Vagina (tissue), 2 donors: ENCODE data around the gene COL23A1. TPM values are rescaled to one million over a fixed set of nuclear protein-coding genes. Genes with fewer than 3 reads are reported as not detected.
"Not testable (repeated sequence)": the region's sequence is repeated elsewhere in the genome, so short reads cannot be mapped to it uniquely, and the experiment has no call there.

Experiments
- DNase-seq, 2 donors: peaks; one replicate each; pipeline ENCODE4 v3.0.0-alpha.2; 2017; ENCODE audit errors: extremely low spot score in 2 of 2
- H3K27ac ChIP-seq: fragments of 200-600 bp; sonication (generic); one replicate; pipeline ENCODE4 v1.5.1; 2019
- H3K27me3 ChIP-seq: fragments of 200-600 bp; sonication (generic); one replicate; pipeline ENCODE4 v1.5.1; 2019
- H3K36me3 ChIP-seq, 2 donors: fragments of 200-600 bp; sonication (generic); one replicate each; pipeline ENCODE4 v1.5.1; 2017 to 2019
- H3K4me1 ChIP-seq: fragments of 200-600 bp; sonication (generic); one replicate; pipeline ENCODE4 v1.5.1; 2019
- H3K4me3 ChIP-seq, 2 donors: fragments of 200-600 bp; sonication (generic); 1 replicate in 1 of 2; 2 replicates in 1 of 2; pipeline ENCODE4 v1.5.1; 2016 to 2019
- H3K9me3 ChIP-seq: fragments of 200-600 bp; sonication (generic); one replicate; pipeline ENCODE4 v1.5.1; 2019
- POLR2A ChIP-seq, 2 donors: fragments of 450-650 bp; IDR thresholded peaks; one replicate each; pipeline ENCODE4 v1.6.1; 2017; ENCODE audit warnings: antibody characterized with exemption in 2 of 2, mild to moderate bottlenecking in 2 of 2, moderate library complexity in 2 of 2
- POLR2AphosphoS5 ChIP-seq, 2 donors: sonication (generic); formaldehyde crosslinking; IDR thresholded peaks; one replicate each; pipeline ENCODE4 v1.9.0; 2017; ENCODE audit warnings: antibody characterized with exemption in 2 of 2, mild to moderate bottlenecking in 2 of 2, low read depth in 1 of 2; ENCODE audit not compliant: insufficient read depth in 1 of 2
- intact Hi-C: fragments of 100-400 bp; cut with DNase I; formaldehyde crosslinking; loops from one replicate; pipeline ENCODE4 v1.15.1; 2023
- total RNA-seq: library from RNA; depleted of rRNA; stranded (reverse); fragments of >200 nt; gene quantifications from one replicate; pipeline ENCODE4 v1.2.3, GENCODE V29; 2016
- TF ChIP-seq, protein P1 (sequence below), 3 experiments: fragments of 450-650 bp in 2 of 3; fragments of 200-600 bp in 1 of 3; sonication (generic) in 1 of 3; IDR thresholded peaks; one replicate each; pipeline ENCODE4 v1.5.1; 2017 to 2019; ENCODE audit warnings: antibody characterized with exemption in 3 of 3, mild to moderate bottlenecking in 2 of 3, moderate library complexity in 2 of 3

Gene COL23A1
- total RNA-seq, 1 donor from 2014 or later = 3.7 TPM

- H3K4me3 ChIP-seq = no peak overlapping the region
- H3K36me3 ChIP-seq = no peaks in the 10 kb centered on the region
- peaks cover 15% of the 10 kb centered on the region for H3K4me1 ChIP-seq
- H3K27ac ChIP-seq = no peak overlapping the region
- no peak for DNase-seq
- H3K27me3 ChIP-seq = no peaks in the 10 kb centered on the region
- no peaks in the 10 kb centered on the region for H3K9me3 ChIP-seq
- intact Hi-C loops = no loop called here
- TF ChIP-seq POLR2AphosphoS5 (IDR thresholded peaks at IDR 0.05; ENCODE audit: insufficient read depth in 1 of 2, low read depth in 1 of 2) = no peak
- TF ChIP-seq, protein P1, sequence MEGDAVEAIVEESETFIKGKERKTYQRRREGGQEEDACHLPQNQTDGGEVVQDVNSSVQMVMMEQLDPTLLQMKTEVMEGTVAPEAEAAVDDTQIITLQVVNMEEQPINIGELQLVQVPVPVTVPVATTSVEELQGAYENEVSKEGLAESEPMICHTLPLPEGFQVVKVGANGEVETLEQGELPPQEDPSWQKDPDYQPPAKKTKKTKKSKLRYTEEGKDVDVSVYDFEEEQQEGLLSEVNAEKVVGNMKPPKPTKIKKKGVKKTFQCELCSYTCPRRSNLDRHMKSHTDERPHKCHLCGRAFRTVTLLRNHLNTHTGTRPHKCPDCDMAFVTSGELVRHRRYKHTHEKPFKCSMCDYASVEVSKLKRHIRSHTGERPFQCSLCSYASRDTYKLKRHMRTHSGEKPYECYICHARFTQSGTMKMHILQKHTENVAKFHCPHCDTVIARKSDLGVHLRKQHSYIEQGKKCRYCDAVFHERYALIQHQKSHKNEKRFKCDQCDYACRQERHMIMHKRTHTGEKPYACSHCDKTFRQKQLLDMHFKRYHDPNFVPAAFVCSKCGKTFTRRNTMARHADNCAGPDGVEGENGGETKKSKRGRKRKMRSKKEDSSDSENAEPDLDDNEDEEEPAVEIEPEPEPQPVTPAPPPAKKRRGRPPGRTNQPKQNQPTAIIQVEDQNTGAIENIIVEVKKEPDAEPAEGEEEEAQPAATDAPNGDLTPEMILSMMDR (IDR thresholded peaks at IDR 0.05) = no peak
- TF ChIP-seq POLR2A (IDR thresholded peaks at IDR 0.05) = no peak
Observed at GRCh38 chr5:178375348-178375747, 214.8 kb downstream of the COL23A1 start.

- no peak for DNase-seq
- intact Hi-C loops = no loop called here
- H3K36me3 ChIP-seq = no peaks in the 10 kb centered on the region
- H3K27me3 ChIP-seq = no peaks in the 10 kb centered on the region
- H3K4me1 ChIP-seq = peaks cover 15% of the 10 kb centered on the region
- TF ChIP-seq, protein P1 (IDR thresholded peaks at IDR 0.05) = no peak
- TF ChIP-seq POLR2A (IDR thresholded peaks at IDR 0.05) (no peak), POLR2AphosphoS5 (IDR thresholded peaks at IDR 0.05; ENCODE audit: insufficient read depth in 1 of 2, low read depth in 1 of 2) (no peak)
- H3K27ac ChIP-seq = no peak overlapping the region
- no peaks in the 10 kb centered on the region for H3K9me3 ChIP-seq
- no peak overlapping the region for H3K4me3 ChIP-seq
Observed at GRCh38 chr5:178373711-178374110, 216.5 kb downstream of the COL23A1 start.

DNA sequence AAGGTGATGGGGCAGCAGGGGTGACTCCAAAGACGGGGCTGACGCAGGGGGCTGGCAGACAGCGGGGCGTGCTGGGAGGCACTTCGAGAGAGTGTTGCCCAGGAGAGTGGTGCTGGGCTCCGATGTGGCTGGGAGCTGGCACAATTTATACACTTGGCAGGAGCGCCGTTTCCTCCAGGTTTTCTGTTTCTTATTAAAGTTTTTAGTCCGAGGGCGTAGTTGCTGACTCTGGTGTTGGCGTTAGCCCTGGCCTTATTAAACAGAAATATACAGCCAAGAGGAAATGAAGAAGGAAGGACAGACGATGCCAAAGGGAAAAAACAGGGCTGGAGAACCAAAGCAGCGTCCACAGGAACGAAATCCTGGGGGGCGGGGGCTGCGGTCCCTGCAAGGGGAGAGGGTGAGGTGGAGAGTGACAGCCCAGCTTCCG is 218.0 kb downstream of the COL23A1 start:
- Histone ChIP-seq H3K9me3 (no peaks in the 10 kb centered on the region), H3K27me3 (no peaks in the 10 kb centered on the region), H3K4me3 (peak overlapping the region in 1 of 2 donors; percentile 13), H3K4me1 (peaks cover 15% of the 10 kb centered on the region), H3K36me3 (no peaks in the 10 kb centered on the region), H3K27ac (peak overlapping the region; percentile 76)
- intact Hi-C loops = no loop called here
- DNase-seq = no peak
- TF ChIP-seq POLR2A (IDR thresholded peaks at IDR 0.05) = no peak
- peak in 1 of 2 donors; percentile 19 for TF ChIP-seq POLR2AphosphoS5 (IDR thresholded peaks at IDR 0.05; ENCODE audit: insufficient read depth in 1 of 2, low read depth in 1 of 2)

- Histone ChIP-seq H3K27ac (peak overlapping the region; percentile 76), H3K36me3 (no peaks in the 10 kb centered on the region), H3K4me1 (peaks cover 15% of the 10 kb centered on the region), H3K4me3 (peak overlapping the region in 1 of 2 donors; percentile 13), H3K9me3 (no peaks in the 10 kb centered on the region), H3K27me3 (no peaks in the 10 kb centered on the region)
- no peak for TF ChIP-seq POLR2AphosphoS5 (IDR thresholded peaks at IDR 0.05; ENCODE audit: insufficient read depth in 1 of 2, low read depth in 1 of 2)
- no peak for DNase-seq
- intact Hi-C loops = no loop called here
Observed at GRCh38 chr5:178371362-178372111, 218.7 kb downstream of the COL23A1 start.

- no peaks in the 10 kb centered on the region for H3K9me3 ChIP-seq
- no peaks in the 10 kb centered on the region for H3K27me3 ChIP-seq
- intact Hi-C loops = no loop called here
- no peak for TF ChIP-seq POLR2AphosphoS5 (IDR thresholded peaks at IDR 0.05; ENCODE audit: insufficient read depth in 1 of 2, low read depth in 1 of 2)
- no peak overlapping the region for H3K27ac ChIP-seq
- peaks cover 15% of the 10 kb centered on the region for H3K4me1 ChIP-seq
- H3K36me3 ChIP-seq = no peaks in the 10 kb centered on the region
- no peak overlapping the region for H3K4me3 ChIP-seq
- no peak for DNase-seq
Observed at GRCh38 chr5:178370102-178370501, 220.1 kb downstream of the COL23A1 start.

GRCh38 chr5:178369469-178369868 is 220.7 kb downstream of the COL23A1 start:
- H3K27me3 ChIP-seq, H3K36me3 ChIP-seq, H3K4me3 ChIP-seq, H3K9me3 ChIP-seq, intact Hi-C loops, DNase-seq, H3K27ac ChIP-seq: not testable (repeated sequence)
- peaks cover 15% of the 10 kb centered on the region for H3K4me1 ChIP-seq

- Histone ChIP-seq H3K4me3 (no peak overlapping the region), H3K36me3 (no peaks in the 10 kb centered on the region), H3K9me3 (no peaks in the 10 kb centered on the region), H3K27me3 (no peaks in the 10 kb centered on the region), H3K27ac (no peak overlapping the region), H3K4me1 (peaks cover 15% of the 10 kb centered on the region)
- no peak for DNase-seq
- TF ChIP-seq POLR2A (IDR thresholded peaks at IDR 0.05) (no peak), POLR2AphosphoS5 (IDR thresholded peaks at IDR 0.05; ENCODE audit: insufficient read depth in 1 of 2, low read depth in 1 of 2) (no peak)
- TF ChIP-seq, protein P1 (IDR thresholded peaks at IDR 0.05) = no peak
- intact Hi-C loops = no loop called here
Observed at GRCh38 chr5:178368716-178369300, 221.4 kb downstream of the COL23A1 start.
